ENCODE measurements around the gene TTC8. TPM values are rescaled to one million over a fixed set of nuclear protein-coding genes. Genes with fewer than 3 reads are reported as not detected.

Gene TTC8
- total RNA-seq, 1 donor = 28.1 TPM

DNA sequence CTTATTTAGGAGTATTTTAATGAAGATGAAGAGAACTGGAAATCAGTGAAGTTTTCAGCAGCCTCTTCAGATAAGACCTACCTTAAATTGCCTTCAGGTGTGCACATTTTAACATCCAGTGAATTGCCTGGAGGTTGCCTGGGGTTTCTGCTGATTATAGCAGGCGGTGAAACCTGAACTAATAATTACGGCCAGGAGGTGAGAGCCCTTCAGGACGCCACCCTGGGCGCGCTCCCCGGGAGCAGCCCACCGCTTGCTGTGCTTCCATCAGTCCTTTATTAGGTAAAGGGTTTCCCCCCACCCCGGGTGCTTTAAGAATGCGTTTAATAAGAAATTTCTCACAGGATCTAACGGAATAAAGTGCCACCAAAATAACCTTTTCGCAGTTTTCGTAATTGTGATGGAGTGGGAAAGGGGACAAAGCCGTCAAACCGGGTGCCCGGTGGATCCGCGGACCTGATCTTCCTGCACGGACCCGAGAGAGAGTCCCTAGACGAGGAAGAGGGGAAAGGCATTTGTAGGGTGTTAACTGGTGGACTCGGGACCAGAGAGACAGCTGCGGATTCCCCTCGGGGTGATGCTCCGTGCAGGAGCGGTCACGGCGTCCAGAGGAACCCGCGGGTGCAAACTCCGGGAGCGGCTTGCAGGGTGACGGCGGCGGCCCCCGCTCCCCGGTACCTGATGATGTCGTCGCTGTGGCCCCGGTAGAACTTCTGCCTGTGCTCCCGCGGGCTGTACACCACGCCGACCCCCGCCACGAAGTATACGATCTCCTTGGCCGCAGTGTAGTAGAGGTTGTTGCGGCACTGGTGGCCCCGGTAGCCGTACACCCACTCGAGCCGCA is 32.6 kb upstream of the TTC8 start:
- TF ChIP-seq, protein P1, sequence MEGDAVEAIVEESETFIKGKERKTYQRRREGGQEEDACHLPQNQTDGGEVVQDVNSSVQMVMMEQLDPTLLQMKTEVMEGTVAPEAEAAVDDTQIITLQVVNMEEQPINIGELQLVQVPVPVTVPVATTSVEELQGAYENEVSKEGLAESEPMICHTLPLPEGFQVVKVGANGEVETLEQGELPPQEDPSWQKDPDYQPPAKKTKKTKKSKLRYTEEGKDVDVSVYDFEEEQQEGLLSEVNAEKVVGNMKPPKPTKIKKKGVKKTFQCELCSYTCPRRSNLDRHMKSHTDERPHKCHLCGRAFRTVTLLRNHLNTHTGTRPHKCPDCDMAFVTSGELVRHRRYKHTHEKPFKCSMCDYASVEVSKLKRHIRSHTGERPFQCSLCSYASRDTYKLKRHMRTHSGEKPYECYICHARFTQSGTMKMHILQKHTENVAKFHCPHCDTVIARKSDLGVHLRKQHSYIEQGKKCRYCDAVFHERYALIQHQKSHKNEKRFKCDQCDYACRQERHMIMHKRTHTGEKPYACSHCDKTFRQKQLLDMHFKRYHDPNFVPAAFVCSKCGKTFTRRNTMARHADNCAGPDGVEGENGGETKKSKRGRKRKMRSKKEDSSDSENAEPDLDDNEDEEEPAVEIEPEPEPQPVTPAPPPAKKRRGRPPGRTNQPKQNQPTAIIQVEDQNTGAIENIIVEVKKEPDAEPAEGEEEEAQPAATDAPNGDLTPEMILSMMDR (IDR thresholded peaks at IDR 0.05; ENCODE audit: insufficient read depth, low read depth, low read length) = no peak
- DNase-seq (ENCODE audit: low read depth) = no peak
- H3K4me3 ChIP-seq (ENCODE audit: low read depth, low read length) = peak overlapping the region; percentile 61

GRCh38 chr14:88792473-88793258 is 31.8 kb upstream of the TTC8 start, which contains the start of gene EML5:
Gene EML5 (minus strand): TSS chr14:88792953. CDS start chr14:88792503, 450 bp downstream.
- peak; percentile 58 for DNase-seq (ENCODE audit: low read depth)
- TF ChIP-seq, protein P1 (IDR thresholded peaks at IDR 0.05; ENCODE audit: insufficient read depth, low read depth, low read length) = peak; percentile 32

DNA sequence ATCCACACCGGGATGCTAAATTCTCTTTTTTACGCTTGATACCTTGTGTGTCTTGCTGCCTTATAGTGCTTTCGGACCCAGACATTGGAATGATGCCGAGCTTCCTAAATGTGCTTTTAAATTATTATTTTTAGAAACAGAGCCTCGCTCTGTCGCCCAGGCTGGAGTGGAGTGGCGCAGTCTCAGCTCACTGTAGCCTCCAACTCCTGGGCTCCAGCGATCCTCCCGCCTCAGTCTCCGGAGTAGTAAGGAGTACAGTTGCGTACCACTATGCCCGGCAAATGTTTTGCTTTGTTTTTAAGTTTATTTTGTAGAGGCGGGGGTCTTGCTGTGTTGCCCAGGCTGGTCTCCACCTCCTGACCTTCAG is 31.2 kb upstream of the TTC8 start:
- H3K4me3 ChIP-seq (ENCODE audit: low read depth, low read length) = peak overlapping the region; percentile 61
- TF ChIP-seq, protein P1 (IDR thresholded peaks at IDR 0.05; ENCODE audit: insufficient read depth, low read depth, low read length) = no peak
- no peak for DNase-seq (ENCODE audit: low read depth)

More at GRCh38 chr14:88792473-88793258, 31.8 kb upstream of the TTC8 start, which contains the start of gene EML5:
- peak within 1 kb of the TSS; percentile 61 for H3K4me3 ChIP-seq (ENCODE audit: low read depth, low read length)

DNA sequence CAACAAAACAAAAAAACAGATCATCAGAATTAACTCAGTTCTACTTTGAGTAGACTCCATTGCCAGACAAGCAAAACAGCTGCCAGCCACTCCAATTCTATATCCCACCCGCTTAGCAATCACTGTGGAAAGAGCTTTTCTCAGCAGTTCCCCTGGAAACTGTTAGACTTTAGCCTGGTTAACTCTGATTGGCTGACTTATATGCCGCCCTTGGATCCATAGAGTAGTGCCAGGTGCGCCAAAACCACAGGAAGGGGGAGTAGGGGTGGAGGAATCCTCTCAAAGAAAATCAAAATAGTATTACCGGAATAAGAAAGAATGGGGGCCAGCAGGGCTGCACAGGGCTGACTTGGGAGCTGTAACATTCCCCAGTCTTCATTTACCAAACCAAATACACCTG is 26.3 kb upstream of the TTC8 start:
- H3K4me3 ChIP-seq (ENCODE audit: low read depth, low read length) = no peak overlapping the region
- TF ChIP-seq, protein P1 (IDR thresholded peaks at IDR 0.05; ENCODE audit: insufficient read depth, low read depth, low read length) = no peak
- DNase-seq (ENCODE audit: low read depth) = no peak

DNA sequence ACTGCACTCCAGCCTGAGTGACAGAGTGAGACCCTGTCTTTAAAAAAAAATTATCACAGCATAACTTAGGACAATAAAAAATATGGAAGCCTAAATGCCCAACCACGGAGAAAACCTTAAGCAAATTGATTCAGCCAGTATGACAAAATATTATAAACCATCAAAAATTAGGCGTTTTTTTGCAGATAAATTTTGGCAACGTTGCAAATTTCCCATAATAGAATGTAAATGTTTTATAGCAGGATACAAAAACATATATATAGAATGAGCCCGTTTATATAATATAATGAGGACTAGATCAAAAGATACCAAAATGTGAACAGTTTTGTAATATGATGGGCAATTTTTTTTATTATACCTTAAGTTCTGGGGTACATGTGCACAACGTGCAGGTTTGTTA is 24.9 kb upstream of the TTC8 start:
- TF ChIP-seq, protein P1 (IDR thresholded peaks at IDR 0.05; ENCODE audit: insufficient read depth, low read depth, low read length) = no peak
- no peak for DNase-seq (ENCODE audit: low read depth)
- no peak overlapping the region for H3K4me3 ChIP-seq (ENCODE audit: low read depth, low read length)

DNA sequence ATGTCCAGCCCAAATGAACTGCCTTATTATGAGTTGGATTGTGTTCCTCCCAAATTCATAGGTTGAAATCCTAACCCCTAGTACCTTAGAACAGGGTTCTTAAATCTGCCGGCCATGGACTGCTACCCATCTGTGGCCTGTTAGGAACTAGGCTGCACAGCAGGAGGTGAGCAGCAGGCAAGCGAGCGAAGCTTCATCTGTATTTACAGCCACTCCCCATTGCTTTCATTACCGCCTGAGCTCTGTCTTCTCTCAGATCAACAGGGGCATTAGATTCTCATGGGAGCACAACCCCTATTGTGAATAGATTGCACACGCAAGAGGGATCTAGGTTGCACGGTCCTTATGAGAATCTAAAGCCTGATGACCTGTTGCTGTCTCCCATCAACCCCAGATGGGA is 21.9 kb upstream of the TTC8 start:
- H3K4me3 ChIP-seq (ENCODE audit: low read depth, low read length) = no peak overlapping the region
- no peak for DNase-seq (ENCODE audit: low read depth)
- TF ChIP-seq, protein P1 (IDR thresholded peaks at IDR 0.05; ENCODE audit: insufficient read depth, low read depth, low read length) = no peak

Data from fibroblast of villous mesenchyme (primary cell).